CD4-positive, alpha-beta T cell treated with Interleukin-6 for 4 hours (primary cell): Measurements from ENCODE around the gene ALG2.

ENCODE experiments used
- DNase-seq: peaks from one replicate; pipeline ENCODE4 v3.0.0-alpha.2; 2020; ENCODE audit warnings: mixed read lengths

ALG2 gene

DNA sequence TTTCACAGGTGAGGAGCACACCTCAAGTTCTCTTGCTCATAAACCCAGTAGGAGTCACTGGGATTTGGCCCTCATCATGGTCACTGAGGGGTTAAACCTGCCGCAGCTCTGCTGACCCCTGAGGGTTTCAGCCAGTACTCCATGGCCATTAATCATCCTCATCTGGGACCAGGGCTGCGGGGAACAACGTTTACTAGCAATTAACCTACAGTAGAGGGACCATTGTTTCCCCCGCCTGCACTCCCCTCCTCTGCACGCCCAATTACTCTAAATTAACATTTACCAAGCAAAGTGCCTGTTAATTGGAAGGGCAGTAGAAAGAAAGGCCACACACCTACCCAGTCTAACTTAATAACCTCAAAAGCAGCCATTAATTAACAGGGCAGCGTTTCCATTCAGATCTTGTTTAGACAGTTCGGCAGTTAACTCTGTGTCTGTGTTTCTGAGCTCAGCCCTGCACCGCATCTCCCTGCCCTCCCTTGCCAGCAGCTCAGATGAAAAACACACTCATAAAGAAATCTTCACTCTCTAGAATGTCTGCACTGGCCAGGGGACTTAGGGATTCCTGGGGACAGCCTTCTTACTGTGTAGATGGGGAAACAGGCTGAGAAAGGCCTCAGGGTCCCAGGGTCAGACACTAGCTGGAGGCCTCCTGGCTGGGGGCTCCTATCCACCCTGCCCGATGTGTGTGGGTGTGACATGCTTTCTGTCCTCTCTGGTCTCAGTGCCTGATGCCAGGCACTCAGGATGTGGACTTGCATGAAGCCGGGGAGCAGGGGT lies 51.6 kb downstream of the ALG2 start:
- no peak for DNase-seq

DNA sequence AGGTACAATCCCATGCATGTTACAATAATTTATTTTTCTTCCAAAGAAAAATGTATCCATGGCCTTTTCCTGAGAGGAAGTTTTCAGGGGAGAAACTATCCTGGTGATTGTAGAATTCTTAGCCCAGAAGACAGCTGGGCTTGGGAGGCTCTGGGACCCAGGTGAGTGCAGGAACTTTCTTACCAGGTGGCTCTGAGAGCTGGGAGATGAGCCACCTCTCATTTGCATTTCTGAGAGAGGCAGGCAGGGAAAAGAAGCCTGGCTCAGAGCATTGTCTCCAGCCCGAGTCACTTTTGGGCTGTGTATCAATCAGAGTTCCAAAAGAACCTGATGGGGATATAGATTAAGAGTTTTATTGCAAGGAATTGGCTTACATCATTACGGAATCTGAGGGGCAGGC lies 52.7 kb downstream of the ALG2 start:
- no peak for DNase-seq

DNA sequence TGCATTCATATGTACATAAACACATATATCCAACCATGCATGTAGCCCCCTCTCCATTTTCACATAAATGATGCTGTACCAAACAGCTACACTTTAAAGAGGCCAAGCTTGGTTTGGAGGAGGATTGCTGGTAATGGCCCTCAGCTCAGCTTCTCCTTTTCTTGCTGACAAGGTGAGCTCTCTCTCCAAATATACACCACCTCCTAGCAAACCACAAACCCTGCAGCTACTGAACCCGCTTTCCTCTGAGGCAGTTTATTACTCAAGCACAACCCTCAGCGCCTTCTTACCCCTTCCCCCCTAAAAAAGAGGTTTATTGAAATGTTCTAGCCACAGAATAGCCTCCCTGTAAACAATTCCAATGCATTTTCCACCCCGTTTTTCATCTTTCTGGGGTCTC lies 54.0 kb downstream of the ALG2 start:
- DNase-seq, result no peak

DNA sequence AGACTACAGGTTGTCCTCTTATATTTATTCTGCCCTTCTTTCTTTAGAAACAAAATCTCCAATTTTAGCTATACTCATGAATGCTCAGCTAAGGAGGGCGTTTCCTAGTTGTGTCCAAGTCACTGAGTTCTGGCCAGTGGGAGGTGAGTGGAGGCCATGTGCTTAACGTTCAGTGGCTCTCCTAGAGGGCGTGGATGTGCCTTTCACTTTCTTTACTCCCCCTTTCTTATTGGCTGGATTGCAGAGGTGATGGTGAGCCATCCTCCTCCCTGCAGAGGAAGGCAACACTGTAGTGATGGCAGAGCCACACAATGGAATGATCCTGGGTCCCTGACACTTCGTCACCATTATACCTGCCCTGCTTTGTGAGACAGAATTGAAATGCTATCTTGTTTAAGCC lies 54.6 kb downstream of the ALG2 start:
- DNase-seq, result no peak
